ENCODE results near the gene APOBEC4.

DNA sequence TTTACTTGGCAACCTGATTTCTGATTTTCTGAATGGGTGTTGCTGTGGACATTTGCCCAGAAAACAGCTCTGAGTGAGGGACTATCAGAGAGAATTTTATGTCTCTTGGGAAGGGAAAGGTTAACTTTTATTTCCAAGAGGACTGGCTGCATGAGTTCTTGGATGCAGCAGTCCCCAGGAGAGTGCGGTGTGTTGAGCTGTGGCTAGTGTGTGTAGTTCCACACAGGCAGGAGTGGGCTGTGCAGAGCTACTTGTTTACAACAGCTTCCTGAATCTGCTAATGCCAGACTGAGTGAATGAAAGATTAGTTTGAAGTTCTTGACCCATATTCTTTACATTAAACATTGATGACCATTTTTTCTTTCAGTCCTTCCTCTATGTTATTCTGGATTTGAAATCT, 41.0 kb upstream of the APOBEC4 start:
- TF ChIP-seq, protein P1, sequence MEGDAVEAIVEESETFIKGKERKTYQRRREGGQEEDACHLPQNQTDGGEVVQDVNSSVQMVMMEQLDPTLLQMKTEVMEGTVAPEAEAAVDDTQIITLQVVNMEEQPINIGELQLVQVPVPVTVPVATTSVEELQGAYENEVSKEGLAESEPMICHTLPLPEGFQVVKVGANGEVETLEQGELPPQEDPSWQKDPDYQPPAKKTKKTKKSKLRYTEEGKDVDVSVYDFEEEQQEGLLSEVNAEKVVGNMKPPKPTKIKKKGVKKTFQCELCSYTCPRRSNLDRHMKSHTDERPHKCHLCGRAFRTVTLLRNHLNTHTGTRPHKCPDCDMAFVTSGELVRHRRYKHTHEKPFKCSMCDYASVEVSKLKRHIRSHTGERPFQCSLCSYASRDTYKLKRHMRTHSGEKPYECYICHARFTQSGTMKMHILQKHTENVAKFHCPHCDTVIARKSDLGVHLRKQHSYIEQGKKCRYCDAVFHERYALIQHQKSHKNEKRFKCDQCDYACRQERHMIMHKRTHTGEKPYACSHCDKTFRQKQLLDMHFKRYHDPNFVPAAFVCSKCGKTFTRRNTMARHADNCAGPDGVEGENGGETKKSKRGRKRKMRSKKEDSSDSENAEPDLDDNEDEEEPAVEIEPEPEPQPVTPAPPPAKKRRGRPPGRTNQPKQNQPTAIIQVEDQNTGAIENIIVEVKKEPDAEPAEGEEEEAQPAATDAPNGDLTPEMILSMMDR (IDR thresholded peaks at IDR 0.05; ENCODE audit: low read depth, low read length): no peak
- TF ChIP-seq EZH2phosphoT487 (IDR thresholded peaks at IDR 0.05; ENCODE audit: low read depth): no peak
